Measurements from ENCODE around the gene GALNT11. TPM values are rescaled to one million over a fixed set of nuclear protein-coding genes. Genes with fewer than 3 reads are reported as not detected.

The GALNT11 gene
- polyA plus RNA-seq, 2 of the 4 experiments (the other 2 are of a cell fraction) = 27.4 to 44.3 TPM

DNA sequence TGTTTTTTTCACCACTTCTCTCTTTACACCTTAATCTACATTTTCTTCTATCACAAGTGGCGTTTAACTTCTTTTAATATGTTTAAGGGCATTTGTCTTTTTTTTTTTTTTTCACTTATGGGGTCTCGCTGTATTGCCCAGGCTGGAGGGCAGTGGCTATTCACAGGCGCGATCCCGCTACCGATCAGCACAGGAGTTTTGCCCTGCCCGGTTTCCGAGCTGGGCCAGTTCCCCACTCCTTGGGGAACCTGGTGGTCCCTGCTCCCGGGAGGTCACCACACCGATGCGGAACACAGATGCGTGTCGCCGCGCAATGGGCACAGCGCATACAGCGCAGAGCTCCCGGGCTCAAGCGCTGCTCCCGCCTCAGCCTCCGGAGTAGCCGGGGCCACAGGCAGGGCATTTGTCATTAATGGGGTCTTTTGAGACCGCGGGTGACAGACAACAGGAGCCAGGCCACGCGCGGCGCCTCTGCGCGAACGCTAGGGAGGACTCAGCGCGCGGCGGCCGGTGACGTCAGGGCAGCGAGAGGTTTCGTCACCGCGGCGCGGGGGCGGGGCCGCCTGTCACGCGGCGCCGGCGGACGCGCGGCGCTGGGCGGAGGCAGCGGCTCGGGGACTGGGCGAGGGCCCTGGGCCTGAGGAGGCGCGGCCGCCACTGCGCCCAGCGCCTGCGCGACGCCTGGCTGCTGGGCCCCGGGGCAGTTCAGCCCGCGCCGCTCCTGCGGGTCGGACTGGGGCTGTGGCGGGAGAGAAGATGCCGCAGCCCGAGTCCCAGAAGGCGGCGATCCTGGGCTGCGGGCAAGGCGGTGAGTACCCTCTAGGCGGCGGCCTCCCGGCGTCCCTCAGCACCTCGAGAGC lies at the start of gene GALNT11 (continued):
- TF ChIP-seq TP53 (CRISPR knock-in tag; IDR thresholded peaks at IDR 0.05) (no peak), ZSCAN20 (CRISPR knock-in tag; IDR thresholded peaks at IDR 0.05) (no peak), FOSB (CRISPR knock-in tag; IDR thresholded peaks at IDR 0.05) (no peak), KDM1A (IDR thresholded peaks at IDR 0.05; ENCODE audit: low read depth) (peak; percentile 83; the same call in 1 of the 2 replicates), JUN (IDR thresholded peaks at IDR 0.05) (peak; percentile 54 to 88; a peak in 3 of 5 replicates), SMC3 (IDR thresholded peaks at IDR 0.05) (peak; percentile 22; the same call in 1 of the 3 replicates), RCOR1 (IDR thresholded peaks at IDR 0.05; ENCODE audit: low read depth, low read length) (no peak)
- TF ChIP-seq, protein P1, sequence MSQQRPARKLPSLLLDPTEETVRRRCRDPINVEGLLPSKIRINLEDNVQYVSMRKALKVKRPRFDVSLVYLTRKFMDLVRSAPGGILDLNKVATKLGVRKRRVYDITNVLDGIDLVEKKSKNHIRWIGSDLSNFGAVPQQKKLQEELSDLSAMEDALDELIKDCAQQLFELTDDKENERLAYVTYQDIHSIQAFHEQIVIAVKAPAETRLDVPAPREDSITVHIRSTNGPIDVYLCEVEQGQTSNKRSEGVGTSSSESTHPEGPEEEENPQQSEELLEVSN (IDR thresholded peaks at IDR 0.05; ENCODE audit: borderline replicate concordance, low read depth) = peak; percentile 13; the same call in 1 of the 2 replicates
- TF ChIP-seq, protein P2, sequence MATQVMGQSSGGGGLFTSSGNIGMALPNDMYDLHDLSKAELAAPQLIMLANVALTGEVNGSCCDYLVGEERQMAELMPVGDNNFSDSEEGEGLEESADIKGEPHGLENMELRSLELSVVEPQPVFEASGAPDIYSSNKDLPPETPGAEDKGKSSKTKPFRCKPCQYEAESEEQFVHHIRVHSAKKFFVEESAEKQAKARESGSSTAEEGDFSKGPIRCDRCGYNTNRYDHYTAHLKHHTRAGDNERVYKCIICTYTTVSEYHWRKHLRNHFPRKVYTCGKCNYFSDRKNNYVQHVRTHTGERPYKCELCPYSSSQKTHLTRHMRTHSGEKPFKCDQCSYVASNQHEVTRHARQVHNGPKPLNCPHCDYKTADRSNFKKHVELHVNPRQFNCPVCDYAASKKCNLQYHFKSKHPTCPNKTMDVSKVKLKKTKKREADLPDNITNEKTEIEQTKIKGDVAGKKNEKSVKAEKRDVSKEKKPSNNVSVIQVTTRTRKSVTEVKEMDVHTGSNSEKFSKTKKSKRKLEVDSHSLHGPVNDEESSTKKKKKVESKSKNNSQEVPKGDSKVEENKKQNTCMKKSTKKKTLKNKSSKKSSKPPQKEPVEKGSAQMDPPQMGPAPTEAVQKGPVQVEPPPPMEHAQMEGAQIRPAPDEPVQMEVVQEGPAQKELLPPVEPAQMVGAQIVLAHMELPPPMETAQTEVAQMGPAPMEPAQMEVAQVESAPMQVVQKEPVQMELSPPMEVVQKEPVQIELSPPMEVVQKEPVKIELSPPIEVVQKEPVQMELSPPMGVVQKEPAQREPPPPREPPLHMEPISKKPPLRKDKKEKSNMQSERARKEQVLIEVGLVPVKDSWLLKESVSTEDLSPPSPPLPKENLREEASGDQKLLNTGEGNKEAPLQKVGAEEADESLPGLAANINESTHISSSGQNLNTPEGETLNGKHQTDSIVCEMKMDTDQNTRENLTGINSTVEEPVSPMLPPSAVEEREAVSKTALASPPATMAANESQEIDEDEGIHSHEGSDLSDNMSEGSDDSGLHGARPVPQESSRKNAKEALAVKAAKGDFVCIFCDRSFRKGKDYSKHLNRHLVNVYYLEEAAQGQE (IDR thresholded peaks at IDR 0.05) = no peak

DNA sequence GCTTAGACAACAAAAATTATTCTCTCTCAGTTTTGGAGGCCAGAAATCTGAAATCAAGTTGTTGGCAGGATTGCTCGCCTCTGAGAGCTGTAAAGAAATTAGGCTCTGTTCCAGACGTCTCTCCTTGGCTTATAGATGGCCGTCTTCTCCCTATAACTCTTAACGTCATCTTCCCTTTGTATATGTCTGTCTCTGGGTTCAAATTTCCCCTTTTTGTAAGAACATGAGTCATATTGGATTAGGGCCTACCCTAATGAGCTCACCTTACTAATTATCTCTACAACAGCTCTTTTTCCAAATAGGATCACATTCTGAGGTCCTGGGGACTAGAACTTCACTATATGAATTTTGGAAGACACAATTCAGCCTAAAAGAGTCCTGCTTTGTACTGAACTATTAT lies 46.9 kb upstream of the GALNT11 start:
- FAIRE-seq (no peak), ATAC-seq (no peak), DNase-seq (ENCODE audit: low read depth in 1 of 2, low spot score in 1 of 2) (no peak)
- no peak for TF ChIP-seq ESRRA (IDR thresholded peaks at IDR 0.05; ENCODE audit: borderline replicate concordance, low read length)
- no peak for TF ChIP-seq CBX2 (IDR thresholded peaks at IDR 0.05; ENCODE audit: borderline replicate concordance, low read depth)
- no peak for TF ChIP-seq HOXB5 (CRISPR knock-in tag; IDR thresholded peaks at IDR 0.05)
- no peak for TF ChIP-seq MAZ (IDR thresholded peaks at IDR 0.05; ENCODE audit: borderline replicate concordance, low read depth, low read length)
- TF ChIP-seq, protein P3, sequence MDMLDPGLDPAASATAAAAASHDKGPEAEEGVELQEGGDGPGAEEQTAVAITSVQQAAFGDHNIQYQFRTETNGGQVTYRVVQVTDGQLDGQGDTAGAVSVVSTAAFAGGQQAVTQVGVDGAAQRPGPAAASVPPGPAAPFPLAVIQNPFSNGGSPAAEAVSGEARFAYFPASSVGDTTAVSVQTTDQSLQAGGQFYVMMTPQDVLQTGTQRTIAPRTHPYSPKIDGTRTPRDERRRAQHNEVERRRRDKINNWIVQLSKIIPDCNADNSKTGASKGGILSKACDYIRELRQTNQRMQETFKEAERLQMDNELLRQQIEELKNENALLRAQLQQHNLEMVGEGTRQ (IDR thresholded peaks at IDR 0.05) = no peak
- TF ChIP-seq EHF (CRISPR knock-in tag; IDR thresholded peaks at IDR 0.05) = no peak
- Histone ChIP-seq H3K27ac (no peak overlapping the region), H3K9me3 (no peaks in the 10 kb centered on the region), H3K4me2 (no peak overlapping the region), H3K4me1 (no peaks in the 10 kb centered on the region), H3K4me3 (no peak overlapping the region)
- CTCF ChIA-PET = interaction anchor here (0.6 kb wide), 1 partner anchor 345 kb away, joined by 3 read pairs; no protein-coding TSS in a partner anchor
- POLR2A ChIA-PET = interaction anchor here (0.5 kb wide), 1 partner anchor 97 kb away, joined by 3 read pairs; no protein-coding TSS in a partner anchor
- WGBS (ENCODE audit: missing lambda C conversion rate) = 51% methylated on average over 4 of the region's 4 CpGs

DNA sequence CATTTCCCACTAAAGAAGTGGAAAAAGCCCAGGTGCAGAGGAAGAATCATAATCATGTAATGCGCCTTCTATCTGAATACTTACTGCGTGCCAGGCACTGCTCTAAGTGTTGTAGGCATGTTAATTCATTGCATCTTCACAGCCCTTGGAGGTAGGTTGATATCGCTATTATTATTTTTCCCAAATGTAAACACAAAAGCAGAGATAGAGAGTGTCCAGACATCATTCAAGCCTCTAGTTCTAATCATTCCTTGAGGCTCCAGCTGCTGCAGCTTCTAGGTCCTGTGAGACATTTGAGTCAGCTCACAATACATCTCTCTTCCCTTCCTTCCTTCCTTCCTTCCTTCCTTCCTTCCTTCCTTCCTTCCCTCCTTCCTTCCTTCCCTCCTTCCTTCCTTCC lies 44.3 kb upstream of the GALNT11 start:
- Histone ChIP-seq H3K4me3 (no peak overlapping the region), H3K9me3 (no peaks in the 10 kb centered on the region), H3K4me1 (no peaks in the 10 kb centered on the region), H3K27ac (no peak overlapping the region), H3K4me2 (no peak overlapping the region)
- no peak for FAIRE-seq
- ChIA-PET CTCF (interaction anchor here (1.4 kb wide), 1 partner anchor 35 kb away, joined by 5 read pairs; no protein-coding TSS in a partner anchor), POLR2A (no interaction called here)
- ATAC-seq = no peak
- DNase-seq (ENCODE audit: low read depth in 1 of 2, low spot score in 1 of 2) = no peak
- no peak for TF ChIP-seq MYC (IDR thresholded peaks at IDR 0.05; ENCODE audit: borderline replicate concordance, low read length)
- TF ChIP-seq, protein P4, sequence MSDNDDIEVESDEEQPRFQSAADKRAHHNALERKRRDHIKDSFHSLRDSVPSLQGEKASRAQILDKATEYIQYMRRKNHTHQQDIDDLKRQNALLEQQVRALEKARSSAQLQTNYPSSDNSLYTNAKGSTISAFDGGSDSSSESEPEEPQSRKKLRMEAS (IDR thresholded peaks at IDR 0.05) = no peak
- TF ChIP-seq, protein P5, sequence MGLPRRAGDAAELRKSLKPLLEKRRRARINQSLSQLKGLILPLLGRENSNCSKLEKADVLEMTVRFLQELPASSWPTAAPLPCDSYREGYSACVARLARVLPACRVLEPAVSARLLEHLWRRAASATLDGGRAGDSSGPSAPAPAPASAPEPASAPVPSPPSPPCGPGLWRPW (IDR thresholded peaks at IDR 0.05) = no peak
- no peak for TF ChIP-seq RCOR1 (IDR thresholded peaks at IDR 0.05; ENCODE audit: low read depth, low read length)
- TF ChIP-seq MAZ (IDR thresholded peaks at IDR 0.05; ENCODE audit: borderline replicate concordance, low read depth, low read length) = no peak
- no peak for TF ChIP-seq EHMT2 (IDR thresholded peaks at IDR 0.05; ENCODE audit: low read depth)
- no peak for TF ChIP-seq NFE2L2 (conservative IDR thresholded peaks at IDR 0.05; ENCODE audit: low read length)
- TF ChIP-seq RAD21 (conservative IDR thresholded peaks at IDR 0.05 in 1 of 2, IDR thresholded peaks at IDR 0.05 in 1 of 2) = no peak
- TF ChIP-seq, protein P6, sequence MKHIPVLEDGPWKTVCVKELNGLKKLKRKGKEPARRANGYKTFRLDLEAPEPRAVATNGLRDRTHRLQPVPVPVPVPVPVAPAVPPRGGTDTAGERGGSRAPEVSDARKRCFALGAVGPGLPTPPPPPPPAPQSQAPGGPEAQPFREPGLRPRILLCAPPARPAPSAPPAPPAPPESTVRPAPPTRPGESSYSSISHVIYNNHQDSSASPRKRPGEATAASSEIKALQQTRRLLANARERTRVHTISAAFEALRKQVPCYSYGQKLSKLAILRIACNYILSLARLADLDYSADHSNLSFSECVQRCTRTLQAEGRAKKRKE (CRISPR knock-in tag; IDR thresholded peaks at IDR 0.05; ENCODE audit: low read depth) = no peak
- no peak for TF ChIP-seq KDM5A (IDR thresholded peaks at IDR 0.05)
- WGBS (ENCODE audit: missing lambda C conversion rate) = 79% methylated on average over 3 of the region's 3 CpGs

Measured in A549 (cell line).